Neuron (in vitro differentiated cells): ENCODE measurements around the gene C15orf61.

ENCODE experiments used
- H2AFZ ChIP-seq: one replicate; pipeline ENCODE4 v1.6.1; 2013; ENCODE audit warnings: low read depth, mild to moderate bottlenecking, inconsistent platforms, low read length, moderate library complexity
- H3K27me3 ChIP-seq: one replicate; pipeline ENCODE4 v1.6.1; 2013; ENCODE audit warnings: low read length; ENCODE audit not compliant: insufficient read depth
- H3K36me3 ChIP-seq: one replicate; pipeline ENCODE4 v1.6.1; 2013; ENCODE audit warnings: low read length; ENCODE audit not compliant: insufficient read depth
- H3K4me1 ChIP-seq: one replicate; pipeline ENCODE4 v1.6.1; 2013; ENCODE audit warnings: low read length; ENCODE audit not compliant: insufficient read depth
- H3K4me3 ChIP-seq: 2 replicates; pipeline ENCODE4 v1.5.1; 2013; ENCODE audit warnings: mild to moderate bottlenecking, low read length, moderate library complexity
- H3K9me3 ChIP-seq: one replicate; pipeline ENCODE4 v1.6.1; 2013; ENCODE audit warnings: low read length

Gene C15orf61

DNA sequence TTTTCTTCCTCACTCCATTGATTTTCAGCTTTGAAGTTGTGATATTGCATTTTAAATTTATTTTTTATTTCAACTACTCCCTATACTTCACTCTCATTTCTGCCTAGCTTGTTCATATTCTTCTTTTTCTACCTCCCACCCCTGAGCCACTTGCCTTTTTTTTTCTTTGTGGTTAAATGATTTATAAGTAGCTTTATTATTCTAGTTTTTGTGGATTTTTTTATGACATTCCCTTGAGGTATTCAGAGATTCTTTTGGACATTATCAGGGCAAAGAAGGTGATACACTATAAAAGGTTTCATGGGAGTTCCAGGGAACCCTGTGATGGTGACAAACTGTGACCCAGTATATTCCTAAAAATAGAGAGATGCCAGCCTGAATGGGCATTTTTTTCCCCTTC is 3.3 kb downstream of the C15orf61 start:
- Histone ChIP-seq H3K9me3 (no peaks in the 10 kb centered on the region), H3K27me3 (no peaks in the 10 kb centered on the region), H2AFZ (no peak overlapping the region), H3K4me3 (no peak overlapping the region), H3K36me3 (no peaks in the 10 kb centered on the region), H3K4me1 (peaks cover 16% of the 10 kb centered on the region)

DNA sequence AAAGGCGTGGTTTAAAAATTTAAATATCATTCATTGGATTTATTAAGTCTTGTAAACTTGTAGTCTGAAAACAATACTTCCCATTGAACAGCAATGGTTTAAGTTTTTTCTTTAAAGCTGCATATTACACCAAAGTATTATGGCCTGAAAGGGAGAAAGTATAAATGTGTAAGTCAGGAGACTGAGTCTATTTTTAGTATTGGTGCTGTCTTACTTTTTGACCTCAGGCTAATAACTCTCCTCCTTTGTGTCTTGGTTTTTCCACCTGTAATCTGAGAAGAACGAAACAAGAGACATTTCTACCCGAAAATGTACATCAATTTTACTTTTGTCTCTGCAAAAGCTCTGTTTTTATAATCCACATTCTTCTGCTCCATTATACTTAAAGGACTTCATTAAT is 7.6 kb downstream of the C15orf61 start:
- Histone ChIP-seq H3K27me3 (no peaks in the 10 kb centered on the region), H2AFZ (no peak overlapping the region), H3K4me3 (no peak overlapping the region), H3K4me1 (no peaks in the 10 kb centered on the region), H3K9me3 (no peaks in the 10 kb centered on the region), H3K36me3 (no peaks in the 10 kb centered on the region)

DNA sequence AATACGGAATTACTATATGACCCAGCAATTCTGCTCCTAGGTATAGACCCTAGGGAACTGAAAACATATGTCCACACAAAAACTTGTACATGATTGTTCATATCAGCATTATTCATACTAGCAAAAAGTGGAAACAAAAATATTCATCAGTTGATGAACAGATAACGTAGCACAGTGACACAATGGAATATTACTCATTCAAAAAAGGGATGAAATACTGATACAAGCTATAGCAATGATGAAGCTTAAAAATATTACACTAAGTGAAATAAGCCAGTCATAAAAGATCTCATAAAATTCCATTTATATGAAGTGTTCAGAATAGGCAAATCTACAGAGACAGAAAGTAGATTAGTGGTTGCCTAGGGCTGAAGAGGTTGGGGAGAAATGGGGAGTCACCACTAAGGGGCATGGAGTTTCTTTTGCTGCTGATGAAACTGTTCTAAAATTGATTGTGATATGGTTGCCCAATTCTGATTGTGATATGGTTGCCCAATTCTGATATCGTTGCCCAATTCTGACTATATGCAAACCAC is 10.5 kb downstream of the C15orf61 start:
- no peak overlapping the region for H3K4me3 ChIP-seq
- no peaks in the 10 kb centered on the region for H3K9me3 ChIP-seq
- no peaks in the 10 kb centered on the region for H3K27me3 ChIP-seq
- H3K4me1 ChIP-seq, result no peaks in the 10 kb centered on the region
- no peaks in the 10 kb centered on the region for H3K36me3 ChIP-seq
- H2AFZ ChIP-seq, result no peak overlapping the region

DNA sequence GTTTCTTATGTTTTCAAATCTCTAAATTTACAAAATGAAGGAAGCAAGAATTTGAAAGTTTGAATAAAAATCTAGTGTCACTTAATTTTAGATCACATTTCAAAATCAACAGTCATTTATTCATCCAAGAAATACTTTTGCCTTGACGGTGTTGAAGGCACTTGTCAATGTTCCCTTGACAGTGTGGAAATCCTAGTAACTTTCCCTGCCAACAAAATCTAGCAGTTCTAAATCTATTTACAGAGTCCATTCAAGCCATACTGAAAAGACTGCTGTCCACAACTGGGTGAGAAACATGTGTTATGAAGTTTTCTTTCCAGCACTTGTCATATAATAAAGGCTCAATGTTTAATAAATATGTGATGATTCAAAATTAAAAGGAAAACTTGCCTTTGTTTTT is 12.9 kb downstream of the C15orf61 start:
- Histone ChIP-seq H2AFZ (no peak overlapping the region), H3K27me3 (no peaks in the 10 kb centered on the region), H3K4me3 (no peak overlapping the region), H3K36me3 (no peaks in the 10 kb centered on the region), H3K4me1 (no peaks in the 10 kb centered on the region), H3K9me3 (no peaks in the 10 kb centered on the region)

DNA sequence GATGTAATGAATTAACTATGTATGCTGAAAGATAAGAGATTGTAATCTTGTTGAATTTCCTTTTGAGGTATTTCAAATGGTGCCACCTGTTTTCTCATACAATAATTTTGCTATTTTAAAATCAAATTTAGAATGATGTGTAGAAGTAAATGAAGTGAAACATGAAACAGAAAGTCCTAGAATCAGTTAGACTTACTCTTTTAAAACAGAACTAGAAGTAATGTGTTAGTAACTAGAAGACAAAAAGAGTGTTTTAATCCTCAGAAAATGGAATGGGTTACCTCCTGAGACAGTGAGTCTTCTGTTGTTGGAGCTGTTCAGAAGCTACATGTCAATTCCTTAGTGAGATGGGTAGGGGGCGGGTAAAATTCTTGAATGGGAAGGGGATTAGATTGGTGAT is 13.4 kb downstream of the C15orf61 start:
- H2AFZ ChIP-seq, result no peak overlapping the region
- H3K9me3 ChIP-seq, result no peaks in the 10 kb centered on the region
- H3K4me1 ChIP-seq, result no peaks in the 10 kb centered on the region
- H3K27me3 ChIP-seq, result no peaks in the 10 kb centered on the region
- H3K4me3 ChIP-seq, result no peak overlapping the region
- no peaks in the 10 kb centered on the region for H3K36me3 ChIP-seq

DNA sequence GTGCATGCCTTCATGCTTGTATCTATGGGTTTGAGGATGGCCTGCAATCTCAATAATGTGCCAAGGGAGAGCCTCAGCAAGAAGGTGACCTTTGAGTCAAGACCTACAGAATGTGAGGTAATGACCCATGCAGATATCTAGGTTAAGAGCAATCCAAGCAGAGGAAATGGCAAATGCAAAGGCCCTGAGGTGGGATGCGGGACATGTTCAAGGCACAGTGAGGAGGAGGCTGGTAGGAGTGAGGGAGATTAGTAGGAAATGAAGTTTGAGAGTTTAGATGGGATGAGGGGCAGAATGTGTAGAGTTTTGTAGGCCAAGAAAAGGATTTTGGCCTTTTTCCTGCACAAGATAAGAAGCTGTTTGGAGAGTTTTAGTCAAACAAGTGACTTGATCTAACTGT is 16.8 kb downstream of the C15orf61 start:
- Histone ChIP-seq H3K9me3 (no peaks in the 10 kb centered on the region), H3K27me3 (no peaks in the 10 kb centered on the region), H3K4me3 (no peak overlapping the region), H3K36me3 (no peaks in the 10 kb centered on the region), H2AFZ (no peak overlapping the region), H3K4me1 (peaks cover 4% of the 10 kb centered on the region)

DNA sequence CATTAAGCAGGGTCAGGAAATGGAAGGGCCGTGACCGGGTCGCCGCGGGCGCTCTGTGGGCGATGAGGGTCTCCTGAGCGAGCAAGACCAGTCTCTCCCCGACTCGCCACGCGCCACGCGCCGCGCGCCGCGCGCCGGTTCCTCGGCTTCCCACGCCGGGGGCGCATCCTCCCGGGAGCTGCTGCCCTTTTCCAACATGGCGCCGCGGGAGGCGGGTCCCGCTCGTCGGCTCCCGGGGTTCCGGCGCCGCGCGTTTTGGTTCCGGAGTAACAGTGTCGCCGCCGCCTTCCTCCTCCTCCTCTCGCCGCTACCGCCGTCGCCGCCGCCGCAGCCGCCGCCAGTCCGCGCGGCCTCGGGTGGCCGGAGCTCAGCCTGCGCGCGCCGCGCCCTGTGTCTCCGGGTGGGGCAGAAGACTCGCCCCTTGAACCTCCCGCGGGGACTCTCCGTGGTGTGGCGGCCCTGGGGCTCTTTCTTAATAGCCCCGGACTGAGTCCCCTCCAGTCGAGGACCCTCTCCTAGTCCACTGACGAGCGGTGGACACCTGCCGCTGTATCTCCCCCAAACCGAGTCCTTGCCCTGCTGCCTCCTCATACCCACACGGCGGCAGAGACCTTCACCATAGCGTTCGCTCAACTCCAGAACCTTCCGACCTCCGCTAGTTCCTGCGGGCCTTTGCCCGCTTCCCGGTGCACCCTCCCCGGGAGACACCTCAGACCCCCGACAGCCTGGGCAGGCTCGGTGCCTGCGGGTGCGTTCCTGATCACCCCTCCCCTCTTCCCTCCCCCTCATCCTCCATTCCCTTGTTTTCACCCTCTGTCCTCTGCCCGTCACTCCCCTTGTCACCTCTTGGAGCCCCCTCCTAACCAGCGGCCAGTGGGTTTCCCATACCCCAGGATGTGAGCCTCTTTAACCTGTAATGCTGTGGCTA is 21.8 kb downstream of the C15orf61 start, which contains the start of gene MAP2K5:
Gene MAP2K5 (plus strand): TSS at position 284 of the 928 bp plus-strand sequence. CDS start 633 bp downstream, at position 917.
- Histone ChIP-seq H3K4me3 (peak within 1 kb of the TSS; percentile 98), H3K27me3 (no peaks in the 10 kb centered on the region), H3K36me3 (peaks cover 6% of the 10 kb centered on the region), H2AFZ (peak within 1 kb of the TSS; percentile 82), H3K4me1 (peaks cover 17% of the 10 kb centered on the region), H3K9me3 (no peaks in the 10 kb centered on the region)

DNA sequence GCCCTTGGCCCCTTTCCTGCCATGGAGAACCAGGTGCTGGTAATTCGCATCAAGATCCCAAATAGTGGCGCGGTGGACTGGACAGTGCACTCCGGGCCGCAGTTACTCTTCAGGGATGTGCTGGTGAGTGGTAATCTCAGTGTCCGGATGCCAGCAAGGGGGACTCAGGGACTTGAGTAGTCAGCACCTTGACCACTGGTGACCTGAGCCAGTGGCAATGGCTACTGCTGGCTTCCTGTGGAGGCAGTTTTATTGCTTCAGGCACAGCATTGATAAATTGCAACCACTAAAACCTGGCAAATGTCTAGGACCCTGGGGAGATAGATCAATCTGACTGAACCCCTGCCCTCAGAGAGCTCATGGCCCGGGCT is 22.4 kb downstream of the C15orf61 start:
- Histone ChIP-seq H2AFZ (peak overlapping the region; percentile 82), H3K27me3 (no peaks in the 10 kb centered on the region), H3K36me3 (peaks cover 6% of the 10 kb centered on the region), H3K4me3 (peak overlapping the region; percentile 98), H3K9me3 (no peaks in the 10 kb centered on the region), H3K4me1 (peaks cover 24% of the 10 kb centered on the region)

DNA sequence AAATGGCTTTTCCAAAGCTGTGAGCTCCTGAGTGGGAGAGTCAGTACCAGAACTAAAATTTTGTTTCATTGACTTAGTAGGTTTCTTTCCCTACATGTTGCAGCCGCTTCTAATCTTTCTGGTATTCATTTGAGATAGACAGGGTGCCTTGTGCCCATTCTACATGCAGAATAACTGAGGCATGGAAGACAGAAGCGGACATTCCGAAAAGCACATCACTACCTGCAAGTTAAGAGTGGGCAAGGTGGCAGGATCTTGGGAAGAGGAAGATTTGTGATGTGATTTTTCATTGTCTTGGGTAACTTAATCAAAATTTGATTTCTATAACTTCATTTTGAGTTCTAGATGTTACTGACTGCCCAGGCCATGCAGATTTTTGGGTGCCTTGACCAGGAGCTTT is 23.5 kb downstream of the C15orf61 start:
- Histone ChIP-seq H3K27me3 (no peaks in the 10 kb centered on the region), H3K4me3 (no peak overlapping the region), H3K4me1 (peaks cover 35% of the 10 kb centered on the region)

DNA sequence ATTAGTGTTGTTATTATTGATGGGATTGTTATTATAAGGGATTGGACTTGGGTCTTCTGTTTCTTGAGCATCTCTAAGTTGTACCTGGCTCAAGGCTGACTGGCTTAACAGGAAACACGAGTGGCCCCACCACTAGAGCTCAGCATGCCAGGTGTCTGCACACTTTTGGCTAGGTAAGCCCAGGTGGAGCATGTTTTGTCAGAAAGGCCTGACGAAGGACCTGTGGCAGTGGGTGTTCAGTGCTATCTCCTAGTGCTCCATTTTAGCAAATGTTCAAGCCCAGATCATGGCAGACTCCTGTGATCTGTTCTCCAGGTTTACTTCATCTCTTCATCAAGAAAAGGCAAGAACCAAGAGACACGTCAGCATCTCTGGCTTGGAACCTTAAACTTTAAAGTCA is 24.9 kb downstream of the C15orf61 start:
- Histone ChIP-seq H3K4me1 (peaks cover 40% of the 10 kb centered on the region), H3K27me3 (no peaks in the 10 kb centered on the region), H2AFZ (no peak overlapping the region), H3K36me3 (peaks cover 6% of the 10 kb centered on the region), H3K4me3 (no peak overlapping the region), H3K9me3 (no peaks in the 10 kb centered on the region)

More for the DNA sequence above, 23.5 kb downstream of the C15orf61 start:
- no peaks in the 10 kb centered on the region for H3K9me3 ChIP-seq
- H2AFZ ChIP-seq, result no peak overlapping the region
- peaks cover 6% of the 10 kb centered on the region for H3K36me3 ChIP-seq

DNA sequence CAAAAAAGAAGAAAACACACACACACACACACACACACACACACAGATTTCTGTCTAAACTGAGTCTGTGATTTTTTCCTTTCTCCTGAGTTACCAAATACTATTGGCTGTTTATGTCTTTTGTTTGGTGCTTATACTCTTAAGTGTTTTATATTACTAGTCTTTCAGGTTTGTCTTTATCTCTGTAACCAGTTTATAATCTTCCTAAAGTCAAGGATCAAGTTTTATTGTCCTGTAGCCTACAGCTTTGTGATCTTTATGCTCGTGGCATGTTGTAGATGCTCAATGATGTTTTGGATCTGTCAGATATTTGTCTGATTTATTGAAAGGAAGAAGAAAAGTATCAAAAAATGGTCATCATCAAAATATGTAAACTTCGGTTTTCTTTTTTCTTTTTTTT is 26.1 kb downstream of the C15orf61 start:
- Histone ChIP-seq H3K4me3 (no peak overlapping the region), H2AFZ (no peak overlapping the region), H3K4me1 (peaks cover 36% of the 10 kb centered on the region), H3K36me3 (peaks cover 11% of the 10 kb centered on the region), H3K27me3 (no peaks in the 10 kb centered on the region), H3K9me3 (no peaks in the 10 kb centered on the region)

DNA sequence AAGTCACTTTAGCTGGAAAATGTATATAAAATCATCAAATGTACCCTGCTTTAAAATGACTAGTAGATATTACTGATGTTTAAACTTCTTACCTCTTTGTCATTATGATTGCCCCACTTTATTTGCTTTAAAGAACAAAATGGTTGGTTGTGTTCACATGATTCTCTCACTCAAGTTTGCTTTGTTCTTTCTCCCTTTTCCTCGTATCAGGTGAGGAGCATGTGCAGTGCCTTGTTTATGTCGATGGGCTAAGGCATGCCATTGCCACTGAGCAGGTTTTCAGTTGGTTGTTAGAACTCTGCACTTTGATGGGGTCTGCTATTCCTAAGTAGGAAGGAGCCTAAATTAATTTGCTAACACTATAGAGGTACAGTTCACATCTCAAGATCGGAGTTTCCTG is 26.9 kb downstream of the C15orf61 start:
- no peaks in the 10 kb centered on the region for H3K9me3 ChIP-seq
- no peaks in the 10 kb centered on the region for H3K27me3 ChIP-seq
- H3K4me3 ChIP-seq, result no peak overlapping the region
- H2AFZ ChIP-seq, result no peak overlapping the region
- H3K4me1 ChIP-seq, result peaks cover 36% of the 10 kb centered on the region
- H3K36me3 ChIP-seq, result peaks cover 11% of the 10 kb centered on the region

DNA sequence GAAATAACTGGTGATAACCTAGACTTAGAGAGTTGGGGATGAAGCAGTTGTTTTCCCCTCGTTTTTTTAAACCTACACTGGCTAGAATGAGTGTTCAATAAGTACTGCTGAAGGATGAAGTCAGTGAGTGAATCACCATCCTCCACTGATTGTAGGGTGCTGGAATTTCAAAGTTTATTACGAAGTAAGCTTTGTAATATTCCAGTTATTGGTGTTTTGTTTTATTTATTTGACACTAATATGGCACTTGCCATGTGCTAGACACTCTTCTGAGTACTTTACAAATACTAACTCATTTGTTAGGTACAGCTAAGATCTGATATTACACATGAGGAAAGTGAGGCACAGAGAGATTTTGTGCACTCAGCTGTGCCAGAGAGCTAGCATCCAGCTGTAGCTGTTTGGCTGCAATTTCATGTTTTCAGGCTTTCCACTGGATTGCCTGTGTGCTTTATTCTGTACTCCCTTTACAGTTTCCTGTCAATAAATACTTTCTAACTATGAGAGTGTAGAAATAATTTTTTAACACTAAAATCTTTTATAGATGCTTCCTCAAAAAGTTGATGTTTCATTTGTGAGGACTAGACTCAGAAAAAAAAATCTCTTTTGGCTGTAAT is 27.4 kb downstream of the C15orf61 start:
- Histone ChIP-seq H3K4me3 (no peak overlapping the region), H3K9me3 (no peaks in the 10 kb centered on the region), H3K36me3 (peaks cover 11% of the 10 kb centered on the region), H3K27me3 (no peaks in the 10 kb centered on the region), H3K4me1 (peaks cover 31% of the 10 kb centered on the region), H2AFZ (no peak overlapping the region)
